ENCODE data around the gene PTCH2.

The PTCH2 gene

GRCh38 chr1:44805311-44806024 lies 37.6 kb downstream of the PTCH2 start:
- no peak overlapping the region for H3K4me3 ChIP-seq (ENCODE audit: low read depth, low read length)
- no peak for DNase-seq (ENCODE audit: low read depth)

GRCh38 chr1:44803312-44804095 lies 39.5 kb downstream of the PTCH2 start:
- TF ChIP-seq CTCF (IDR thresholded peaks at IDR 0.05; ENCODE audit: low read depth, low read length, missing control alignments): no peak
- DNase-seq (ENCODE audit: low read depth): no peak
- H3K4me3 ChIP-seq (ENCODE audit: low read depth, low read length): no peak overlapping the region

More at GRCh38 chr1:44805311-44806024, 37.6 kb downstream of the PTCH2 start:
- TF ChIP-seq CTCF (IDR thresholded peaks at IDR 0.05; ENCODE audit: low read depth, low read length, missing control alignments): no peak

GRCh38 chr1:44803062-44803311 lies 40.1 kb downstream of the PTCH2 start:
- DNase-seq (ENCODE audit: low read depth): no peak
- no peak overlapping the region for H3K4me3 ChIP-seq (ENCODE audit: low read depth, low read length)
- no peak for TF ChIP-seq CTCF (IDR thresholded peaks at IDR 0.05; ENCODE audit: low read depth, low read length, missing control alignments)

- H3K4me3 ChIP-seq (ENCODE audit: low read depth, low read length): peak overlapping the region; percentile 93
- DNase-seq (ENCODE audit: low read depth): no peak
- TF ChIP-seq CTCF (IDR thresholded peaks at IDR 0.05; ENCODE audit: low read depth, low read length, missing control alignments): no peak
Measured at GRCh38 chr1:44802306-44803061, 40.6 kb downstream of the PTCH2 start.

- no peak for TF ChIP-seq CTCF (IDR thresholded peaks at IDR 0.05; ENCODE audit: low read depth, low read length, missing control alignments)
- peak overlapping the region; percentile 93 for H3K4me3 ChIP-seq (ENCODE audit: low read depth, low read length)
Measured at GRCh38 chr1:44801491-44802305, 41.4 kb downstream of the PTCH2 start.

GRCh38 chr1:44799770-44800584 lies 43.1 kb downstream of the PTCH2 start, which contains the start of gene PLK3:
Gene PLK3, plus strand, starts transcription at chr1:44800377. Its CDS starts 87 bp downstream, at chr1:44800464.
- peak within 1 kb of the TSS; percentile 93 for H3K4me3 ChIP-seq (ENCODE audit: low read depth, low read length)
- DNase-seq (ENCODE audit: low read depth): peak; percentile 92
- TF ChIP-seq CTCF (IDR thresholded peaks at IDR 0.05; ENCODE audit: low read depth, low read length, missing control alignments): peak; percentile 78

More at GRCh38 chr1:44801491-44802305, 41.4 kb downstream of the PTCH2 start:
- DNase-seq (ENCODE audit: low read depth): no peak

Measured in GM12864 (cell line).